H4 (cell line): ENCODE results near the gene SLC10A2. TPM values are rescaled to one million over a fixed set of nuclear protein-coding genes. Genes with fewer than 3 reads are reported as not detected.
"Not testable (repeated sequence)": the region's sequence is repeated elsewhere in the genome, so short reads cannot be mapped to it uniquely, and the experiment has no call there.

Experiments
- DNase-seq: peaks from one replicate; pipeline ENCODE4 v3.0.0-alpha.2; 2015; ENCODE audit warnings: low spot score
- total RNA-seq: library from RNA; depleted of rRNA; stranded (reverse); fragments of >200 nt; shearing (Covaris generic); gene quantifications from 2 replicates; pipeline ENCODE4 v1.2.3, GENCODE V29; 2014; rRNA removed

SLC10A2 gene
- not detected in 2 replicates for total RNA-seq

- DNase-seq: no peak
Observed at GRCh38 chr13:103066079-103066780, at the start of gene SLC10A2. Gene SLC10A2 (minus strand): TSS chr13:103066417. CDS start chr13:103066249, 168 bp downstream.

- no peak for DNase-seq
Observed at GRCh38 chr13:103107580-103107979, 41.4 kb upstream of the SLC10A2 start.

GRCh38 chr13:103104340-103104739 lies 38.1 kb upstream of the SLC10A2 start:
- no peak for DNase-seq

- DNase-seq: not testable (repeated sequence)
Observed at GRCh38 chr13:103103456-103103855, 37.2 kb upstream of the SLC10A2 start.

- DNase-seq: no peak
Observed at GRCh38 chr13:103102482-103102881, 36.3 kb upstream of the SLC10A2 start.

- no peak for DNase-seq
Observed at GRCh38 chr13:103101901-103102300, 35.7 kb upstream of the SLC10A2 start.

- no peak for DNase-seq
Observed at GRCh38 chr13:103101500-103101899, 35.3 kb upstream of the SLC10A2 start.

GRCh38 chr13:103100830-103101229 lies 34.6 kb upstream of the SLC10A2 start:
- DNase-seq: no peak

- no peak for DNase-seq
Observed at GRCh38 chr13:103099722-103100293, 33.6 kb upstream of the SLC10A2 start.

- no peak for DNase-seq
Observed at GRCh38 chr13:103098535-103098934, 32.3 kb upstream of the SLC10A2 start.

- no peak for DNase-seq
Observed at GRCh38 chr13:103097366-103097928, 31.2 kb upstream of the SLC10A2 start.

GRCh38 chr13:103093649-103094048 lies 27.4 kb upstream of the SLC10A2 start:
- DNase-seq: not testable (repeated sequence)

GRCh38 chr13:103087275-103087674 lies 21.1 kb upstream of the SLC10A2 start:
- no peak for DNase-seq

GRCh38 chr13:103081435-103081834 lies 15.2 kb upstream of the SLC10A2 start:
- no peak for DNase-seq

- DNase-seq: no peak
Observed at GRCh38 chr13:103078158-103078557, 11.9 kb upstream of the SLC10A2 start.

GRCh38 chr13:103068836-103069235 lies 2.6 kb upstream of the SLC10A2 start:
- no peak for DNase-seq

- no peak for DNase-seq
Observed at GRCh38 chr13:103067751-103068555, 1.7 kb upstream of the SLC10A2 start.

GRCh38 chr13:103066781-103067345 lies 646 bp upstream of the SLC10A2 start:
- no peak for DNase-seq

- DNase-seq: no peak
Observed at GRCh38 chr13:103063376-103063775, 2.8 kb downstream of the SLC10A2 start.

- no peak for DNase-seq
Observed at GRCh38 chr13:103062079-103062478, 4.1 kb downstream of the SLC10A2 start.

- DNase-seq: no peak
Observed at GRCh38 chr13:103056008-103056407, 10.2 kb downstream of the SLC10A2 start.

- DNase-seq: no peak
Observed at GRCh38 chr13:103055166-103055565, 11.1 kb downstream of the SLC10A2 start.
